Measurements from ENCODE around the gene SELENOM.
"Not testable (repeated sequence)": the region's sequence is repeated elsewhere in the genome, so short reads cannot be mapped to it uniquely, and the experiment has no call there.

SELENOM gene

GRCh38 chr22:31079095-31079642, 28.2 kb downstream of the SELENOM start:
- Histone ChIP-seq H3K9ac (no peak overlapping the region), H3K27ac (no peak overlapping the region), H3K9me3 (ENCODE audit: control insufficient read depth, low read length) (no peaks in the 10 kb centered on the region), H3K4me1 (peaks cover 3% of the 10 kb centered on the region), H3K4me2 (ENCODE audit: low read length) (no peak overlapping the region), H3K27me3 (ENCODE audit: control insufficient read depth, insufficient read depth, low read length) (no peaks in the 10 kb centered on the region), H3K36me3 (ENCODE audit: control insufficient read depth, insufficient read depth, low read length) (no peaks in the 10 kb centered on the region), H3K4me3 (ENCODE audit: low read depth, low read length) (no peak overlapping the region), H3K79me2 (no peaks in the 10 kb centered on the region), H2AFZ (no peak overlapping the region)
- TF ChIP-seq CTCF (IDR thresholded peaks at IDR 0.05), result no peak

- not testable (repeated sequence) for H3K9ac ChIP-seq; H3K4me3 ChIP-seq (ENCODE audit: low read depth, low read length); H3K4me1 ChIP-seq; H3K4me2 ChIP-seq (ENCODE audit: low read length); H3K36me3 ChIP-seq (ENCODE audit: control insufficient read depth, insufficient read depth, low read length); H3K27me3 ChIP-seq (ENCODE audit: control insufficient read depth, insufficient read depth, low read length); H3K79me2 ChIP-seq; H2AFZ ChIP-seq; H3K9me3 ChIP-seq (ENCODE audit: control insufficient read depth, low read length); H3K27ac ChIP-seq
Observed at GRCh38 chr22:31078389-31078788, 29.0 kb downstream of the SELENOM start.

- H3K4me1 ChIP-seq, result no peaks in the 10 kb centered on the region
- no peaks in the 10 kb centered on the region for H3K79me2 ChIP-seq
- no peak overlapping the region for H3K4me3 ChIP-seq (ENCODE audit: low read depth, low read length)
- no peak for TF ChIP-seq CTCF (IDR thresholded peaks at IDR 0.05)
- H3K36me3 ChIP-seq (ENCODE audit: control insufficient read depth, insufficient read depth, low read length), result no peaks in the 10 kb centered on the region
- no peak overlapping the region for H3K4me2 ChIP-seq (ENCODE audit: low read length)
- H3K27me3 ChIP-seq (ENCODE audit: control insufficient read depth, insufficient read depth, low read length), result no peaks in the 10 kb centered on the region
- H3K9me3 ChIP-seq (ENCODE audit: control insufficient read depth, low read length), result no peaks in the 10 kb centered on the region
- no peak overlapping the region for H2AFZ ChIP-seq
- no peak overlapping the region for H3K27ac ChIP-seq
- H3K9ac ChIP-seq, result no peak overlapping the region
Observed at GRCh38 chr22:31077681-31078080, 29.7 kb downstream of the SELENOM start.

- Histone ChIP-seq H3K4me2 (ENCODE audit: low read length) (no peak overlapping the region), H3K4me3 (ENCODE audit: low read depth, low read length) (no peak overlapping the region), H3K9me3 (ENCODE audit: control insufficient read depth, low read length) (no peaks in the 10 kb centered on the region), H3K79me2 (no peaks in the 10 kb centered on the region), H2AFZ (no peak overlapping the region), H3K36me3 (ENCODE audit: control insufficient read depth, insufficient read depth, low read length) (no peaks in the 10 kb centered on the region), H3K27ac (no peak overlapping the region), H3K9ac (no peak overlapping the region), H3K4me1 (no peaks in the 10 kb centered on the region), H3K27me3 (ENCODE audit: control insufficient read depth, insufficient read depth, low read length) (no peaks in the 10 kb centered on the region)
- no peak for TF ChIP-seq CTCF (IDR thresholded peaks at IDR 0.05)
Observed at GRCh38 chr22:31075961-31076360, 31.4 kb downstream of the SELENOM start.

GRCh38 chr22:31073545-31074145, 33.7 kb downstream of the SELENOM start:
- H3K9ac ChIP-seq; H3K4me1 ChIP-seq; H3K9me3 ChIP-seq (ENCODE audit: control insufficient read depth, low read length); H2AFZ ChIP-seq; H3K79me2 ChIP-seq; H3K27me3 ChIP-seq (ENCODE audit: control insufficient read depth, insufficient read depth, low read length); H3K27ac ChIP-seq; H3K4me3 ChIP-seq (ENCODE audit: low read depth, low read length); H3K36me3 ChIP-seq (ENCODE audit: control insufficient read depth, insufficient read depth, low read length); H3K4me2 ChIP-seq (ENCODE audit: low read length): not testable (repeated sequence)

- H3K27me3 ChIP-seq (ENCODE audit: control insufficient read depth, insufficient read depth, low read length); H3K9ac ChIP-seq; H3K9me3 ChIP-seq (ENCODE audit: control insufficient read depth, low read length); H3K36me3 ChIP-seq (ENCODE audit: control insufficient read depth, insufficient read depth, low read length); H3K4me1 ChIP-seq; H3K4me3 ChIP-seq (ENCODE audit: low read depth, low read length); H3K27ac ChIP-seq; H2AFZ ChIP-seq; H3K79me2 ChIP-seq; H3K4me2 ChIP-seq (ENCODE audit: low read length): not testable (repeated sequence)
Observed at GRCh38 chr22:31073125-31073524, 34.2 kb downstream of the SELENOM start.

GRCh38 chr22:31069691-31070314, 37.6 kb downstream of the SELENOM start:
- H3K9me3 ChIP-seq (ENCODE audit: control insufficient read depth, low read length); H3K79me2 ChIP-seq; H3K9ac ChIP-seq; H3K4me1 ChIP-seq; H2AFZ ChIP-seq; H3K36me3 ChIP-seq (ENCODE audit: control insufficient read depth, insufficient read depth, low read length); H3K27me3 ChIP-seq (ENCODE audit: control insufficient read depth, insufficient read depth, low read length); H3K27ac ChIP-seq; H3K4me2 ChIP-seq (ENCODE audit: low read length); H3K4me3 ChIP-seq (ENCODE audit: low read depth, low read length): not testable (repeated sequence)

Measured in parathyroid adenoma (tissue), 2 donors.